Activated CD4-positive, alpha-beta T cell treated with anti-CD3 and anti-CD28 coated beads, Interleukin-10, Interleukin-2, amounts not matched to agents 100 ng/mL and 50 ng/mL, durations not matched to agents 16 hours and 8 hours (primary cell): ENCODE results near the gene PLCL2.
A peak's percentile ranks its signal among the peaks of the same experiment; 100 is the strongest.

ENCODE experiments used
- DNase-seq: peaks from one replicate; pipeline ENCODE4 v3.0.0-alpha.2; 2020

The PLCL2 gene

GRCh38 chr3:16866571-16866970 is 18.2 kb upstream of the PLCL2 start:
- no peak for DNase-seq

DNA sequence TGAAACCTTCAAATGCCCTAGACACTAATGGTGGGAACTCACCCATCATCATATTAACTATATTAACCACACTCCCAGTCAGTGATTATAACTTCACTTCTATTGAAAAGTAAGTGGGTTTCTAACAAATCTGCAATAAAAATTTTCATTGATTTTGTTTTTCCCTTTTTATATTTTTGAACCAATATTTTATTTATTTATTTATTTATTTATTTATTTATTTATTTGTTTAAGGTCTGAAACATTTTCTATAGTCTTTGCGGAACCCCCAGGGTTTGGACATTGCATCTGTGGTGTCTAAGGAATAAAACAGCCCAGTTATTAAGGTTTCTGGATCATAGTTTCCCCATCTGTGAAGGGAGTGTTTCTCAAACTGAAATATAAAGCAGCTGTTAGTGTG is 16.2 kb upstream of the PLCL2 start:
- no peak for DNase-seq

GRCh38 chr3:16869261-16870005 is 15.3 kb upstream of the PLCL2 start:
- DNase-seq: no peak

DNA sequence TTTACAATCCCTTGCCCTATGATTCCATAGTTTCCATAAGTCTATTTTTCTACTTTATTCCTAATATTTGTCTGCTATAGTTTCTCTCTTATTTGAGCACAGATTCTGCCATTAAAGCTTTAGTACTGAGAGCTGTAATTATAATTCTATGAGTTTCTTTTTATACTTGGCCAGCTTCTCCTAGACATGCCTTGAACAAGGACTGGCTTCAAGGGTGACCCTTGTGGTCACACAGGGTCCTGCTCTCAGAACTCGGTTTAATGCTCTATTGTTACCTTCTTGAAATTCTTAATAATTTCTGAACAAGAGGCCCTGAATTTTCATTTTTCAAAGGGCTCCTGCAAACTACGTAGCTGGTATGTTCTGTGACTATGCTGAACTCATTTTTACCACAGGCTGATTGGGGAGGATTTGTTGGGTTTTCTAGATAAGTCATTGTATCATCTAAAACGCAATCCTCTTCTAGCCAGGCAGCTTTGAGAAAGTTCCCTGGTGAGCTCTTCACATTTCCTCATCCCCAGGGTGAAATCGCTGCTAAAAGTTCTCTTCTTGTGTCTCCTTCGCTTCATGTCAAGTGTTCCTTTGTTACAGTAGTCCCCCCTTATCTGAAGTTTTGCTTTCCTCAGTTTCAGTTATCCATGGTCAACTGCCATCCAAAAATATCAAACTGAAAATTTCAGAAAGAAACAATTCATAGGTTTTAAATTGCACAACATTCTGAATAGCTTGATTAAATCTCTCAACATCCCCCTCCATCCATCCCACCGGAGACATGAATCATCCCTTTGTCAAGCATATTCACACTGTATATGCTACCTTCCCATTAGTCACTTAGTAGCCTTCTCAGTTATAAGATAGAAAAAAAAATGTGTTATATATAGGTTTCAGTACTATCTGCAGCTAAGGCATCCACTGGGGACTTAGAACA is 12.6 kb upstream of the PLCL2 start:
- no peak for DNase-seq

GRCh38 chr3:16873872-16874271 is 10.9 kb upstream of the PLCL2 start:
- no peak for DNase-seq

- DNase-seq: no peak
These were observed 8.7 kb upstream of the PLCL2 start for GRCh38 chr3:16875876-16876550.

GRCh38 chr3:16877505-16877904 is 7.2 kb upstream of the PLCL2 start:
- DNase-seq: no peak

- no peak for DNase-seq
These were observed 6.8 kb upstream of the PLCL2 start for GRCh38 chr3:16877911-16878310.

DNA sequence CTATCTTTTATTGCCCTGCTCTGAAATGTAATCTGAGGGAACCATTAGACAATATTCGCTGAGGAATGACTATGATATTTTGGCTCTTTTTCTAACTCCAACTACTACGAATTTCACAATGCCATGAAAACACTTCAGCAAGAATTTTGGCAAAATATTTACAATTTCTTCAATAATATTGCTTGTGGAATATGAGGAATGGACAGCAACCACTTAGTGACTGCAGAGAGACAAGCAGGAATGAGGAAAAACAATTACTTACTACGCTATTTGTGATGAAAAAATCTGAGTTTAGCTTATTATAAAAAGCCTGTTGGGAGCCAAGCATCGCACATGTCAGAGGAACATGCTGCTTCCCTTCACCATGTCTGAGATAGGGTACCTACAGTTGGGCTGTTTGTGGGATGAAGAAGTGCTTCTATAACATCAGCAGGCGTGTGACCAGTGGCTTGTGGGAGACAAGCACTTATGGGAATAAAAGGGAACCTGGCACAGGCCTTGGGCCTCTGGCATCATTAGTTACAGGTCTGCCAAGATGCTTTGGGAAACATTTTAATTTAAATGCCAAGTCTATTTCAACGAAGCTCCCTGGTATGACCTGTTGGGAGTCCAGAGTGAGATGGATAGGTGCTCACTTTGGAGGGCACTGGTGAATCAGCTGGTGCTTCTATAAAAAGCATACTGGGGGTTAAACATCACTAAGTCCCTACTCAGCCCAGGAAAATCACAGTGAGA is 2.7 kb upstream of the PLCL2 start:
- DNase-seq: no peak

GRCh38 chr3:16883057-16883722 is 1.6 kb upstream of the PLCL2 start:
- DNase-seq: no peak

GRCh38 chr3:16883723-16884083 is 1.1 kb upstream of the PLCL2 start:
- DNase-seq: no peak

DNA sequence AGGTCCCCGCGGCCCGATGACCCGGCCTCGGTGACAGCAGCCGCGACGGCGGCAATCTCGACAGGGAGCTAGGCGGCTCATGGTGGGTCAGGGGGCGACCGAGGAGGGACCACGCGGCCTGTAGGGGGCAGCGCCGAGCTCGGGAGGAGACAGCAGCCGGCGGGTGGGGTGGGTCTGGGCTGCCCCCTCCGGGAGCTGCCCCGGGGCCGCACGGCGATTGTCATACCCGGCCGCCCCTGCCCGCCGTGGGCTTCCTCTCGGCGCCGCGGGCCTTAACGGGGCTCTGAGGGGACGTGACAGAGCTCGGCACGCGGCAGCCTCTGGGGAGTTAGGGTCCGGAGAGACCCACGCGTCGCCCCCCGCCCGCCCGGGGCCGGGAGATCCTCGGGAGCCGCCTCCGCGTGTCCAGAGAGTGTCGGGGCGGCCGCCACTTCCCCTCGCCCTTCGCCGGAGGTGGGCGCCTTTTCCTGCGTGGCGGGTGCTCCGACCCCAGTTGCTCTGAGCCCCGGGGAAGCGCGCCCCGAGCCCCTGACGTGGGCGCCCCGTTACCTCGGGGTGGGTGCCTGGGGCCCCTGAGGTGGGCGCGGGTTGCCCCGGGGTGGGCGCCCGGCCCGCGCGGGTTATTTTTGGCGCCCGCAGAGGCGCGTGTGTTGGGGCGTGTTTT is 539 bp upstream of the PLCL2 start:
- peak; percentile 79 for DNase-seq

GRCh38 chr3:16885593-16886302 is 993 bp downstream of the PLCL2 start:
- DNase-seq: peak; percentile 60

GRCh38 chr3:16886303-16886683 is 1.5 kb downstream of the PLCL2 start:
- peak; percentile 41 for DNase-seq

DNA sequence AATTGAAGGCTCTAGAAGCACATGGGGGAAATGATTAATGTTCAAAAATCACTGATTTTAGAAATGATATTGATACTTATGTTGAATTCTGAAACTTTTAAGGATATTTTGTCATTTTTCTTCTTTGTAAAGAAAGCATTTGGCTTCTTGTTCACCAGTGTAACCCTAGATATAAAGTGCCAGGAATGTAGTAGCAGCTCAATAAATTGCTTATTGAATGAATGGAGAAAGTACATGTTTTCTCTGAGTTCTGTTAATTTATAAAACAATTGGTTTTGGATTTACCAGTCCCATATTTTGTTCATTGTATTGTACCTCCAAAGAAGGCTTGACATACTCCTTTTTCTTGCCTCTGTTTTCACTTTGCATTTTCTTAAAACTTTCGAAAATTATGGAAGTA is 2.4 kb downstream of the PLCL2 start:
- DNase-seq: no peak

DNA sequence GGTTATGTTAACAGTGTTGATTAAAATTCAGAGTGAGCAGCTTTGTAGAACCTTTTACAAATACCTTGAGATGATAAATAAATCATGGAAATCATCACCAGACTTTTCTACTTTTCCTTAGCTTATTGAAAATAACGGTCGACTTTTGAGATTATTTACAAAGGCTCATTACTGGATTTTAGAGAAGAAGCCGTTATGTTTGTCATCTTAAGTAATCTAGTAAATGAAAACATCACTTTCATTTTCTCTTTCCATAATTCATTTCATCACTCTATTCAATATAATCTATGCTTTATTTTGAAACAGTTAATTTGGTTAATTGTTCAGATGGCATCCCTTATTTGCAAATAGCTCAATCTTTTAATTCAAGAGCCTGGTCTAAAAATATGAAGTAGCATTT is 3.6 kb downstream of the PLCL2 start:
- no peak for DNase-seq

GRCh38 chr3:16888785-16889607 is 4.2 kb downstream of the PLCL2 start:
- peak; percentile 61 for DNase-seq

- no peak for DNase-seq
These were observed 6.0 kb downstream of the PLCL2 start for GRCh38 chr3:16890597-16891333.

DNA sequence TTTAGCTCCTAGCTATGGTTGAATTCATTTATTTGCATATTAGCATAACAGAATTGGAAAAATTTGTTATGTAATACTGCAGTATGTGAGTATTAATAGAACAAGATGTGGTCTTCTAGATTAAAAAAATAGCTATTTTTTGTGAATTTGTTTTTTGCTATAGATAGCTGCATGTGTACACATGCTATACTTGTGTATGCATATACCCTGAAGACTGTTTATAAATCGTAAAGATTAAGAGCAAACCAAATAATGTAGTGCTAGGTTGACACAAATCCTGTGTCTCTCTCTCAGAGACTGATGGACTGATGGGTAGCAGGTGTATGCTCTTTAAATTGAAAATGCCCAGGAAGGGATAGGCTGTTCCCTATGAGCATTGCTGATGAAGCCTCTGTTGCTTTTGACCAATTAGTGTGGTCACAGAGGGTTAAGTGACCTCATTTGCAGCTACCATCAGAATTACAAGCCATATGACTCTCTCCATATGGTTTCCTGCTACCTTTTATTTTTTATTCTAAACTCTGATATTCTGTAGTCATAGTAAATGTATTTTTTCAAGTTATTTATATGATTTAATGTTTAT is 9.0 kb downstream of the PLCL2 start:
- no peak for DNase-seq
